SK-N-SH (cell line): Measurements from ENCODE around the gene LMBR1. TPM values are rescaled to one million over a fixed set of nuclear protein-coding genes. Genes with fewer than 3 reads are reported as not detected.
"Not testable (repeated sequence)": the region's sequence is repeated elsewhere in the genome, so short reads cannot be mapped to it uniquely, and the experiment has no call there.

Experiments
- CTCF ChIA-PET: fragments of 300-600, 350-600 bp; formaldehyde crosslinking; extraction: SDS; loops from one replicate; lab custom pipeline; 2021; lab: Yijun Ruan, JAX
- POLR2A ChIA-PET: fragments of 350-600 bp; sonication (Branson Sonifier 250); formaldehyde crosslinking; extraction: SDS; loops from one replicate; lab custom pipeline; 2020; ENCODE audit warnings: antibody characterized with exemption, inconsistent platforms; lab: Yijun Ruan, JAX
- DNase-seq: peaks from one replicate; pipeline ENCODE4 v3.0.0; 2012
- H2AFZ ChIP-seq: fragments of 200-600 bp; sonication (generic); 2 replicates; pipeline ENCODE4 v1.8.1; 2016; ENCODE audit warnings: antibody characterized with exemption, mild to moderate bottlenecking, low read depth
- H3F3A ChIP-seq: fragments of 200-600 bp; sonication (generic); replicated peaks from 2 replicates; pipeline ENCODE3; 2016; ENCODE audit warnings: antibody characterized with exemption, mild to moderate bottlenecking; ENCODE audit not compliant: insufficient read depth
- H3K27ac ChIP-seq, 2 experiments: fragments of 200-500 bp in 1 of 2; fragments of 200-600 bp in 1 of 2; sonication (Bioruptor generic) in 1 of 2; sonication (generic), shearing (Covaris generic) in 1 of 2; 2 replicates each; pipeline versions ENCODE4 v1.5.1 to v1.6.1; 2014 to 2016; ENCODE audit warnings: low read depth in 2 of 2, inconsistent platforms in 1 of 2, low read length in 1 of 2, mild to moderate bottlenecking in 1 of 2, mixed read lengths in 1 of 2
- H3K27me3 ChIP-seq: fragments of 200-600 bp; sonication (generic), shearing (Covaris generic); 2 replicates; pipeline ENCODE4 v1.6.1; 2016; ENCODE audit warnings: mixed run types; ENCODE audit not compliant: insufficient read depth
- H3K36me3 ChIP-seq, 2 experiments: fragments of 200-500 bp in 1 of 2; fragments of 200-600 bp in 1 of 2; sonication (Bioruptor generic) in 1 of 2; sonication (generic) in 1 of 2; replicated peaks in 1 of 2; 2 replicates each; pipeline versions ENCODE3 to v1.5.1; 2014 to 2016; ENCODE audit warnings: low read length in 1 of 2, mild to moderate bottlenecking in 1 of 2; ENCODE audit not compliant: insufficient read depth in 2 of 2, control insufficient read depth in 1 of 2
- H3K4me1 ChIP-seq, 2 experiments: fragments of 200-500 bp in 1 of 2; fragments of 200-600 bp in 1 of 2; sonication (Bioruptor generic) in 1 of 2; sonication (generic), shearing (Covaris generic) in 1 of 2; 2 replicates each; pipeline versions ENCODE4 v1.5.1 to v1.6.1; 2014 to 2016; ENCODE audit warnings: low read depth in 1 of 2, low read length in 1 of 2, mixed run types in 1 of 2; ENCODE audit not compliant: insufficient read depth in 2 of 2, control insufficient read depth in 1 of 2
- H3K4me2 ChIP-seq: fragments of 200-600 bp; sonication (generic), shearing (Covaris generic); 2 replicates; pipeline ENCODE4 v1.6.1; 2017; ENCODE audit warnings: mixed run types
- H3K4me3 ChIP-seq, 2 experiments: fragments of 200-500 bp in 1 of 2; fragments of 200-600 bp in 1 of 2; sonication (Bioruptor generic) in 1 of 2; sonication (generic), shearing (Covaris generic) in 1 of 2; 2 replicates each; pipeline versions ENCODE4 v1.5.1 to v1.8.1; 2014 to 2016; ENCODE audit warnings: low read depth in 2 of 2, inconsistent platforms in 1 of 2, low read length in 1 of 2, mild to moderate bottlenecking in 1 of 2, mixed read lengths in 1 of 2, moderate library complexity in 1 of 2
- H3K79me2 ChIP-seq: fragments of 200-600 bp; sonication (generic); 2 replicates; pipeline ENCODE4 v1.8.1; 2017; ENCODE audit warnings: mild to moderate bottlenecking; ENCODE audit not compliant: insufficient read depth
- H3K9ac ChIP-seq: fragments of 200-600 bp; sonication (generic); 2 replicates; pipeline ENCODE4 v1.6.1; 2017; ENCODE audit warnings: mixed run types
- H3K9me2 ChIP-seq: fragments of 200-600 bp; sonication (generic); 2 replicates; pipeline ENCODE4 v1.6.1; 2017; ENCODE audit warnings: mixed run types
- H3K9me3 ChIP-seq: fragments of 200-600 bp; sonication (generic); 2 replicates; pipeline ENCODE4 v1.6.1; 2017; ENCODE audit warnings: mixed run types, mild to moderate bottlenecking, moderate library complexity
- H4K20me1 ChIP-seq: fragments of 200-600 bp; sonication (generic); 2 replicates; pipeline ENCODE4 v1.6.1; 2017; ENCODE audit warnings: mild to moderate bottlenecking, mixed run types; ENCODE audit not compliant: insufficient read depth
- CHD2 ChIP-seq: fragments of 150-350 bp; IDR thresholded peaks from 2 replicates; pipeline ENCODE4 v1.6.1; 2018; ENCODE audit warnings: low read length; ENCODE audit not compliant: partially characterized antibody
- ELF1 ChIP-seq: IDR thresholded peaks from 2 replicates; pipeline ENCODE4 v1.4.0; 2012
- EZH2phosphoT487 ChIP-seq: fragments of 200-600 bp; sonication (generic); IDR thresholded peaks from 2 replicates; pipeline ENCODE4 v1.6.1; 2017; ENCODE audit warnings: low read depth, mixed run types, mild to moderate bottlenecking, antibody characterized with exemption, moderate library complexity, borderline replicate concordance
- FOSL2 ChIP-seq: IDR thresholded peaks from 2 replicates; pipeline ENCODE4 v1.4.0; 2012; ENCODE audit warnings: low read depth, mild to moderate bottlenecking, moderate library complexity, borderline replicate concordance
- FOXJ3 ChIP-seq: sonication (generic); formaldehyde crosslinking; IDR thresholded peaks from 2 replicates; pipeline ENCODE4 v1.5.1; 2020; ENCODE audit warnings: mild to moderate bottlenecking, missing genetic modification reagents
- FOXM1 ChIP-seq: IDR thresholded peaks from 2 replicates; pipeline ENCODE4 v1.4.0; 2012; ENCODE audit warnings: low read depth, mild to moderate bottlenecking
- GABPA ChIP-seq: IDR thresholded peaks from 2 replicates; pipeline ENCODE4 v1.4.0; 2012; ENCODE audit warnings: low read depth, mild to moderate bottlenecking
- GATA2 ChIP-seq: sonication (generic); formaldehyde crosslinking; IDR thresholded peaks from 2 replicates; pipeline ENCODE4 v1.5.0; 2020; ENCODE audit warnings: mild to moderate bottlenecking, missing genetic modification reagents
- MEF2A ChIP-seq: IDR thresholded peaks from 2 replicates; pipeline ENCODE4 v1.4.0; 2012; ENCODE audit warnings: low read depth, borderline replicate concordance
- MXI1 ChIP-seq: IDR thresholded peaks from 2 replicates; pipeline ENCODE4 v1.6.1; 2012; ENCODE audit warnings: mild to moderate bottlenecking, low read depth, low read length, improper control_type of control experiment
- NFIC ChIP-seq: IDR thresholded peaks from 2 replicates; pipeline ENCODE4 v1.4.0; 2012; ENCODE audit warnings: borderline replicate concordance
- RXRA ChIP-seq: IDR thresholded peaks from 2 replicates; pipeline ENCODE4 v1.4.0; 2012; ENCODE audit warnings: low read depth, mild to moderate bottlenecking, borderline replicate concordance
- SMC3 ChIP-seq: IDR thresholded peaks from 2 replicates; pipeline ENCODE4 v1.6.1; 2012; ENCODE audit warnings: low read depth, low read length, improper control_type of control experiment
- TEAD4 ChIP-seq: IDR thresholded peaks from 2 replicates; pipeline ENCODE4 v1.4.0; 2012; ENCODE audit warnings: mild to moderate bottlenecking, borderline replicate concordance; ENCODE audit not compliant: insufficient read depth
- USF2 ChIP-seq: fragments of 150-350 bp; IDR thresholded peaks from 2 replicates; pipeline ENCODE4 v1.6.1; 2017; ENCODE audit warnings: antibody characterized with exemption, low read length, low read depth, borderline replicate concordance
- WGBS: methylation state at CpG from one replicate; pipeline ENCODE4 v1.1.6; 2017; ENCODE audit warnings: low lambda C conversion rate; 5-methylcytosine and 5-hydroxymethylcytosine counted together
- polyA plus RNA-seq, 3 experiments: library from polyadenylated mRNA; depleted of rRNA; stranded (reverse); fragments of >200 nt; gene quantifications; 2 replicates each; pipeline ENCODE4 v1.2.3, GENCODE V29; 2012
- TF ChIP-seq, protein P1 (sequence below): IDR thresholded peaks from 2 replicates; pipeline ENCODE4; 2012
- TF ChIP-seq, protein P2 (sequence below): IDR thresholded peaks from 2 replicates; pipeline ENCODE4 v1.4.0; 2012; ENCODE audit warnings: low read depth, borderline replicate concordance

Gene LMBR1
- polyA plus RNA-seq, 1 of the 3 experiments (the other 2 are of a cell fraction): 24.6 TPM

- Histone ChIP-seq H3K9ac (no peak overlapping the region), H4K20me1 (no peaks in the 10 kb centered on the region), H3F3A (no peaks in the 10 kb centered on the region), H2AFZ (no peak overlapping the region), H3K36me3 (no peaks in the 10 kb centered on the region), H3K79me2 (no peaks in the 10 kb centered on the region), H3K27ac (no peak overlapping the region), H3K9me3 (no peaks in the 10 kb centered on the region), H3K27me3 (0 out of 2 replicates have a peak, but pooled peaks cover 7% of the 10 kb centered on the region), H3K4me3 (no peak overlapping the region), H3K4me1 (no peaks in the 10 kb centered on the region), H3K4me2 (no peak overlapping the region), H3K9me2 (no peaks in the 10 kb centered on the region)
- no peak for DNase-seq
- ChIA-PET CTCF (no interaction called here), POLR2A (no interaction called here)
- TF ChIP-seq MEF2A: no peak
- TF ChIP-seq, protein P1, sequence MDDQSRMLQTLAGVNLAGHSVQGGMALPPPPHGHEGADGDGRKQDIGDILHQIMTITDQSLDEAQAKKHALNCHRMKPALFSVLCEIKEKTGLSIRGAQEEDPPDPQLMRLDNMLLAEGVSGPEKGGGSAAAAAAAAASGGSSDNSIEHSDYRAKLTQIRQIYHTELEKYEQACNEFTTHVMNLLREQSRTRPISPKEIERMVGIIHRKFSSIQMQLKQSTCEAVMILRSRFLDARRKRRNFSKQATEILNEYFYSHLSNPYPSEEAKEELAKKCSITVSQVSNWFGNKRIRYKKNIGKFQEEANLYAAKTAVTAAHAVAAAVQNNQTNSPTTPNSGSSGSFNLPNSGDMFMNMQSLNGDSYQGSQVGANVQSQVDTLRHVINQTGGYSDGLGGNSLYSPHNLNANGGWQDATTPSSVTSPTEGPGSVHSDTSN: no peak
- TF ChIP-seq NFIC: no peak
- no peak for TF ChIP-seq SMC3
- no peak for TF ChIP-seq ELF1
- no peak for TF ChIP-seq GABPA
- 96% methylated on average over 92 of the region's 92 CpGs for WGBS
These were observed 48.6 kb upstream of the LMBR1 start for GRCh38 chr7:156941393-156942182.

DNA sequence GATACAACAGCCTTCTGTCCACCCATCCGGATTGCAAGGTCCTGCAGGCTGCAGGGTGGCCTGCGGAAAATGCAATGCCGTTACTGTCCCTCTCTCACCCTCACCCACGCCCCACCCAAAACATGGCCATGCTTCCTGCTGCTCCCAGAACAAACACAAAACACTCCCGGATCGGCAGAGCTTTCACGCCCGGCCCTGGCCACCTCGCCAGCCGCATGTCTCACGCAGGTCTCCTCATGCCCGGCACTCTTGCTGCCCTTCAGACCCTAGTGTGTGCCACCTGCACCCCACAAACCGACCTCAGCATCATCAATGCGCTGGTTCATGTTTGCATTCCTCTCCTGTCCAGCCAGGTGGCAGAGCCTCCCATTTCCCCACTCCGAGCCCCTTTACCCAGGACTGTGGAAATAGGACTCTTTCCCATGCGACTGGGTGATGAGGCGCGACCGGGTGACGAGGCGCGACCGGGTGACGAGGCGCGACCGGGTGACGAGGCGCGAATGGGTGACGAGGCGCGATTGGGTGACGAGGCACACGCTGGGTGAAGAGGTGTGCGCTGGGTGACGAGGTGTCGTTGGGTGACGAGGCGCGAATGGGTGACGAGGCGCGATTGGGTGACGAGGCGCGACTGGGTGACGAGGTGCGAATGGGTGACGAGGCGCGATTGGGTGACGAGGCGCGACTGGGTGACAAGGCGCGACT lies 47.6 kb upstream of the LMBR1 start:
- no peak overlapping the region for H3K9ac ChIP-seq

GRCh38 chr7:156936766-156937165 lies 43.8 kb upstream of the LMBR1 start:
- DNase-seq, H3F3A ChIP-seq, H3K9me2 ChIP-seq, H3K4me2 ChIP-seq, H3K36me3 ChIP-seq, H3K4me3 ChIP-seq, H2AFZ ChIP-seq, H3K4me1 ChIP-seq, POLR2A ChIA-PET, H3K9me3 ChIP-seq, H4K20me1 ChIP-seq, H3K79me2 ChIP-seq, H3K27ac ChIP-seq, H3K27me3 ChIP-seq, H3K9ac ChIP-seq: not testable (repeated sequence)
- CTCF ChIA-PET: interaction anchor here (1.4 to 2.7 kb wide), 2 partner anchors 13 to 337 kb away, joined by 6 to 10 read pairs; partner anchors contain the start of gene NOM1
- 61% methylated on average over 3 of the region's 3 CpGs for WGBS

More for the DNA sequence above, 47.6 kb upstream of the LMBR1 start:
- Histone ChIP-seq H4K20me1 (no peaks in the 10 kb centered on the region), H3K27me3 (0 out of 2 replicates have a peak, but pooled peaks cover 7% of the 10 kb centered on the region), H3K9me2 (no peaks in the 10 kb centered on the region), H3K4me2 (no peak overlapping the region), H3K4me1 (no peaks in the 10 kb centered on the region), H3K9me3 (no peaks in the 10 kb centered on the region), H3K79me2 (no peaks in the 10 kb centered on the region), H3K36me3 (no peaks in the 10 kb centered on the region), H3K4me3 (no peak overlapping the region), H3F3A (no peaks in the 10 kb centered on the region), H2AFZ (no peak overlapping the region), H3K27ac (no peak overlapping the region)
- DNase-seq: no peak
- ChIA-PET POLR2A (no interaction called here), CTCF (no interaction called here)
- WGBS: 87% methylated on average over 57 of the region's 57 CpGs
- TF ChIP-seq FOXM1: no peak
- TF ChIP-seq USF2: no peak
- TF ChIP-seq FOXJ3: no peak
- TF ChIP-seq FOSL2: no peak
- no peak for TF ChIP-seq MXI1
- TF ChIP-seq CHD2: no peak
- TF ChIP-seq EZH2phosphoT487: no peak
- no peak for TF ChIP-seq RXRA
- no peak for TF ChIP-seq GABPA
- no peak for TF ChIP-seq GATA2 (CRISPR knock-in tag)
- TF ChIP-seq, protein P2, sequence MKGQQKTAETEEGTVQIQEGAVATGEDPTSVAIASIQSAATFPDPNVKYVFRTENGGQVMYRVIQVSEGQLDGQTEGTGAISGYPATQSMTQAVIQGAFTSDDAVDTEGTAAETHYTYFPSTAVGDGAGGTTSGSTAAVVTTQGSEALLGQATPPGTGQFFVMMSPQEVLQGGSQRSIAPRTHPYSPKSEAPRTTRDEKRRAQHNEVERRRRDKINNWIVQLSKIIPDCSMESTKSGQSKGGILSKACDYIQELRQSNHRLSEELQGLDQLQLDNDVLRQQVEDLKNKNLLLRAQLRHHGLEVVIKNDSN: no peak
- TF ChIP-seq NFIC: no peak
- no peak for TF ChIP-seq SMC3
- TF ChIP-seq, protein P1: no peak
- TF ChIP-seq TEAD4: no peak
- no peak for TF ChIP-seq ELF1
